Left forelimb (tissue), 1 donor: ENCODE data around the gene HAUS2.
"Not testable (repeated sequence)": the region's sequence is repeated elsewhere in the genome, so short reads cannot be mapped to it uniquely, and the experiment has no call there.

Source experiments
- DNase-seq: peaks from one replicate; pipeline ENCODE4 v3.0.0-alpha.2; 2018; ENCODE audit warnings: low spot score

The HAUS2 gene

GRCh38 chr15:42576040-42576594 is 27.5 kb downstream of the HAUS2 start:
- DNase-seq: no peak

DNA sequence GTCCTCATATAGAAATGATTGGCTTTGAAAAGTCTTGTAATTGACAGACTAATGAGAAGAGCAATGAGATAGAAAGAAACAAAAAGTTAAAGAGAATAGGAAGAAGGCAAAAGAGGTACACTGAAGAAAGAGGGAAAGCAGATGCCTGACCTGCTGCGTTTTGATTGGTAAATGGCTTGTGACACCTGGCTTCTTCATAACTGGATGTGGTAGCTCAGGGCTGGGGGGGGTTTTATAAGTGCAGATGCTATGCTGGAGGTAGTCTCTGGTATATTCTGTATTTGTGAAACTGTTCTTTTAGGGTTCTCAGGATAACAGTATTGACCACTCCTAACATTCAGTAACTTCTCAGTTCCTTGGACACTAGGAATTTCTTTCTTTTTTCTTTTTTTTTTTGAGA is 28.1 kb downstream of the HAUS2 start:
- no peak for DNase-seq

DNA sequence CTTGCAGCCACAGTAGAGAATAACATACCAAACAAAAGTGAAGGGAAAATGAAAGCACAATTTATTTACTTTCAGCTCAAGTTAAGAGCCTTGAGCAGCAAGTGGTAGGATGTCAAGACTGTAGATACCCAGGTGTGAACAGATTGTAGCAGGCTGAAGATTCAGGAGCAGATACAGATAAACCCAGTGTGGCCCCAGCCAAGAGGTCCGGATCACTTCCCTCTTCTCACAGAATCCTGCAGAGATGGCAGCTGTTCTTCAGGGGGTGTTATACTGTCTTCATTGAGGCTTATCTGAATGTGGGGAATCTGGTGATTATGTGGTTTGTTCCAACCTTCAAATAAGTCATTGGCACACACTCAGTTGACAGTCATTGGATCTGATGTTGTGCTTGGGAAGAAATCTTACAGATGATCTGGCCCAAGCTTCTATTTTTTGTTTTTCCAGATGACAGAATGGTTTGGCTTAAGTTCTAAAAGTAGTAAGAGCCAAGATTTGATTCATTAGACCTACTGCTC is 28.9 kb downstream of the HAUS2 start:
- no peak for DNase-seq

DNA sequence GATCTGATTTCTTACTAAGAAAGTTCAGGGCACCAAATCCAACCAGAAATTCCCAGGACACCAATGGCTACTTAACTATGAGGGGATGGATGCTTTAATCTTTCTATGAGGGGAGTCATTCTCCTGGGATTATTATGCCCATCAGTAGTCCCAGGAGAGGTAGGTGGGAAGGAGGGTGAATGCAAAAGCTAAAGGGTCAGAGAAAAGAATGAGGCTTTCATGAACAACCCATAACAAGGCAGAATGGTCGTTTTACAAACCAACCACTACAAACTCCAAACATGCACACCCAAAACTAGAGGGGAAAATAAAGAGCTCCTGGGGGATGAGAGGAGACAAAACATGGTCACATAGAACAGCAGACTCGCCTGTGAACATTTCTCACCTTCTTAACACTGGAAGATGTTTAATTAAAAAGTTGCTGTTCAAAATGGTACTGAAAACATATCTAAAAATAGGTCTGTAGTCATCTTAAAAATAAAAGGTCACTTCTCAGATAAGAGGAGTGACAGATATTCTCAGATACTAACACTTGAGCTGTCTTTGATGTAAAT is 30.4 kb downstream of the HAUS2 start:
- DNase-seq: no peak

DNA sequence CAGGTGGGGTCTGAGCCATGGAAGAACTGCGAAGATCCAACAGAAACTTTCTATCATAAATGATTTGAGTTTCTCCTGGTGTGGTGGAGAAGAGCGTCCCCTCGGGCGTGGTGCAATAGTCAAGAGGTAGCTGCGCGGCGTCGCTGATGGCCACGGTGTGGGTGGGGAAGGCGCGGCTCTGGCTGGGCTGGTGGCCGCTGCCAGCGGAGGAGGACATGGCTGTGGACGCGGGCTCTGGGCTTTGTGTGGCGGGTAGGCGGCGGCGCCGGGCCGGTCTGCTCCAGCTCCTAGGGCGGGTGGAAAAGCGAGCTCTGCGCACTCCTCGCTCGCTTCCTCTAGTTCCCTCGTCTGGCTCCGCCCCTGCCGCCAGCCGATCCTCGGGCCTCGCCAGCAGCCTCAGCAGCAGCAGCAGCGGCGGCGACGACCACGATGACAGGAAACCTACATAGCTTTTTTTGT is 32.7 kb downstream of the HAUS2 start:
- peak; percentile 91 for DNase-seq

DNA sequence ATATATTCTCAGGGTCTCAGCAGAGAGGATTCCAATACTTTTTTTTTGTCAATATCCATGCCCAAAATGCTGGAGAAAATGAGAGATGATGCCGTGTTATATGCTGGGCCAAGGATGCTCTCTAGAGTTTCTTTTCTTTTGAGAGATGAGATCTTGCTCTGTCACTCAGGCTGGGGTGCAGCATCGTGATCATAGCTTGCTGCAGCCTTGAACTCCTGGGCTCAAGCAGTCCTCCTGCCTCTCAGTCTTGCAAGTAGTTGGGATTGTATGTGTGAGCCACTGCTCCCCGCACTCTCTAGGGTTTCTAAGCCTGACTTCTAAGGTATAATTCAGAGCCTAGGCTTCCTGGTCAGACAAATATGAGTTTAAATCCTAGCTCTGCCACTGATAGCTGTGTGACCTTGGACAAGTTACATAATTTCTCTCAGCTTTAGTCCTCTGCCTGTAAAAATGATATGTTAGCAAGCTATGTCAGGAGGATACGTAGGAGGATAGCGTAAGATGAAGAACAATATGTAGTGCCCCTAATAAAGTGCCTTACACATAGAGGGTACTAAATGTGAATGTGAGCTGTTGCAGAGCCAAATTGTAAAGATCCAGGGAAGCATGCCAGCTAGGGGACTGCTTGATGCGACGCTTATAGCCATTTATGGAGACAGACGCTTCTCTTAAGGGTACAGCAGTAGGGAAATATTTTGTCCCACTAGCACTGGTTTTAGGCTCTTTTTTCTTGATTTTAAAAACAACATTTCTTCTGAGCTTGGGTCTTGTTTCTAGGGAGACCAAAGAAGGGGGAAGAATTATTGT is 34.1 kb downstream of the HAUS2 start:
- DNase-seq: no peak

DNA sequence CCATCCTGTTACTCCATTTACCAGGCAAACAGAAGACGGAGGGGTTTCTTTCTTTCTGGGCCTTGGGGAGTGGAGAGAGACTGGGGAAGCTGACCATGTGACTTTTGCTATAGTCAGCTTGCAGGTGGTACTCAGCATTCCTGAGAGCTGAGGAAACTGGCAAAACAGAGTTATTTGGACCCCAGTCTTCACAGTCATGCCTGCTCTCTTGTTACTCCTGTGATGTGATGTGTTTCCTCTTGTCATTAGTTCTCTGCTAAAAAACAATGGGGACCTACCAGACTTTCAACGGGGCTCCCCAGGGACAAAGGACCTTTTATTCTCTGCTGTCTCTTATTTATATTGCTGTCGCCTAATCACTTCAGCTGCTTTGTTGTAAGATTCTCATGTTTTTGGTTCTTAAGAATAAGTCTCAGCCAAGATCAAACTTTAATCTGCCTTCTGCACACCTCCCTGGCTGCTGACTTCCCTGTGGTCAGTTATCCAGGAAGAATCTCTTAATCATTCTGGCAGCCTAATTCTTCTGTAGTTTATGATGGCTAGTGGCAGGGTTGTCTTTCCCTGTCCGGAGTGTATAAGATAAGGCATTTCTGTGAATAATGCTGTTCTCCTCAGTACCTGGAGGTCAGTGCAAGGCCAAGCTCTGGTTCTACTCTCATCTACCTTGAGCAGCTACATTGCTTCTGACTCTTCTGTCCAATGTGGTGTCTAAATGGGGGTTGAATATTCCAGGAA is 35.6 kb downstream of the HAUS2 start:
- no peak for DNase-seq

DNA sequence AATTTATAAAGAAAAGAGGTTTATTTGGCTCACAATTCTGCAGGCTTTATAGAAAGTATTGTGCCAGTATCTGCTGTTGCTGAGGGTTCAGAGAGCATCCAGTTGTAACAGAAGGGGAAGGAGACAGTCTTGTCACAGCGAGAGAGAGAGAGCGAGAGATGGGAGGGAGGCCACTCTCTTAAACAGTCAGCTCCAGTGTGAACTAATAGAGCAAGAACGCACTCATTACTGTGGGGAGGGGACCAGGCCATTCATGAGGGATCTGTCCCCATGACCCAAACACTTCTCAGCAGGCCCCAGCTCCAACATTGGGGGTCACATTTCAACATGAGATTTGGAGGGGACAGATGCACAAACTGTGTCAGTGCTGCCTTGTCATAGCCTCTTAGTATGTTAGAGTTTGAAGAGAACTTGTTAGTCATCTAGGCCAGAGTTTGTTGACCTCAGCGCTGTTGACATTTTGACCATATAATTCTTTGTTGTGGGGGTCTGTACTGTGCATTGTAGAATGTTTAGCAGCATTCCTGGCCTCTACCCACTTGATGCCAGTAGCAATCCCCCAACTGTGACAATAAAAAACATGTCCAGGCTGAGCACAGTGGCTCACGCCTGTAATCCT is 42.1 kb downstream of the HAUS2 start:
- DNase-seq: no peak

DNA sequence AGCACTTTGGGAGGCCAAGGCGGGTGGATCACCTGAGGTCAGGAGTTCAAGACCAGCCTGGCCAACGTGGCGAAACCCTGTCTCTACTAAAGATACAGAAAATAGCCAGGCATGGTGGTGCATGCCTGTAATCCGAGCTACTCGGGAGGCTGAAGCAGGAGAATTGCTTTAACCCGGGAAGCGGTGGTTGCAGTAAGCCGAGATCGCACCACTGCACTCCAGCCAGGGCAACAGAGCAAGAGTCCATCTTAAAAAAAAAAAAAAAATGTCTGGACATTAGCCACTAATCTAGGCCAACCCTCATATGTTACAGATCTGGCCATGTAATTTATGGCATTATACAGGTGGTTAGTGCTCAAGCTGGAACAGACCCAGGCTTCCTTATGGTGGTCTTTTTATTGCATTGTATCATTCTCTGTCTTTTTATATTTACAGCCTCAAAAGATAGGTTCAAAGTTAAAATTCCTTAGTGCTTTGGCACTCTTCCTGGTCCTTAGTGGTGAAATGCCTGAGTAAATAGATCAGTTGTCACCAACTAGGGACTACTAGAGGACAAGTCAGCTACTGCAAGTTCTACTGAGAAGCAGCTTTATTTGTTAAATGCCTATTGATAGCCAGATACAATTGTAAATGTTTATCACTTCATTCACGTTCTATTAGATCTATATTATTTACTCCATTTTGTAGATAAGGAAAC is 42.7 kb downstream of the HAUS2 start:
- DNase-seq: no peak

- DNase-seq: no peak
Measured at GRCh38 chr15:42592716-42593115, 44.1 kb downstream of the HAUS2 start.

DNA sequence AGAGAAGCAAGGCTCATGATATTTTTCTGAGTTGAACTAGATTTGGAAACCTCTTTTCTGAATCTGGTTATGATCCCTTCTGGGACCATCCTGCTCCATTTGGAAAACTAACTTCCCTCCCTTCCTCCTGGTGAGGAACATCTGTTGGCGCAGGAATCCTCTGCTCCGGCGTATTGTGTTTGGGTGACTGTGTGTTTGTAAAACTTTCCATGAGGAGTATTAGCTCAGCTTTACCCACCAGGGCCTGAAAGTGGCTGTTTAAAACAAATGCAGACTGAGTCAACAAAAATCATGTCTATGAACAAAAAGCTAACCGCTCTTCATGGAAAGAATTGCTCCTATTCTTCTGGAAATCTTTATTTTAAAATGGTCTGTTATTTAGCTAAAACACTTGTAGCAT is 44.5 kb downstream of the HAUS2 start:
- DNase-seq: no peak

DNA sequence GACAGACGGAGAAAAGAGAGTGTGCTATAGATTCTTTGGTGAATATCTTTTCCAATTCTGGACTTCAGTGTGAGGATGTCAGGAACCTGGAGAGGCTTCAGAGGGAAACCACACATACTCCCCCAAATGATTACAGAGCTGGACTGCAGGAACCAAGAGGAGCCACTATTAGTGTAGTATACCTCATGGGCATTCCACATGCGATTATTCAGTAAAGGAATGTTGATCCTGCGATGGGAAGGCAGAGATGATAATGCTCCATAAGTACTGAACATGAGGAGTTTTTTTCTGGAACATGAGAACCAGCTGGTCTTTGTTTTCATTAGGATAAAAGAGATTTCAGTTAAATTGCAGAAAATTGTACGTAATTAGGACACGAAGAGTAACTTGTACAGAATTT is 45.5 kb downstream of the HAUS2 start:
- DNase-seq: no peak

GRCh38 chr15:42595626-42596240 is 47.1 kb downstream of the HAUS2 start:
- DNase-seq: no peak

DNA sequence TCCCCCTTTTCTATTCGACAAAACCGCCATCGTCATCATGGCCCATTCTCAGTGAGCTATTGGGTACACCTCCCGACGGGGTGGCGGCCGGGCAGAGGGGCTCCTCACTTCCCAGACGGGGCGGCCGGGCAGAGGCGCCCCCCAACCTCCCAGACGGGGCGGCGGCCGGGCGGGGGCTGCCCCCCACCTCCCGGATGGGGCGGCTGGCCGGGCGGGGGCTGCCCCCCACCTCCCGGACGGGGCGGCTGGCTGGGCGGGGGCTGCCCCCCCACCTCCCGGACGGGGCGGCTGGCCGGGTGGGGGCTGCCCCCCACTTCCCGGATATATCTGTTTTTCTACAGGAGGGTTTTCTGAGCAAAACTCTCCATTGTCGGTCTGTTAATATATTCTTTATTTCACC is 52.7 kb downstream of the HAUS2 start:
- not testable (repeated sequence) for DNase-seq

DNA sequence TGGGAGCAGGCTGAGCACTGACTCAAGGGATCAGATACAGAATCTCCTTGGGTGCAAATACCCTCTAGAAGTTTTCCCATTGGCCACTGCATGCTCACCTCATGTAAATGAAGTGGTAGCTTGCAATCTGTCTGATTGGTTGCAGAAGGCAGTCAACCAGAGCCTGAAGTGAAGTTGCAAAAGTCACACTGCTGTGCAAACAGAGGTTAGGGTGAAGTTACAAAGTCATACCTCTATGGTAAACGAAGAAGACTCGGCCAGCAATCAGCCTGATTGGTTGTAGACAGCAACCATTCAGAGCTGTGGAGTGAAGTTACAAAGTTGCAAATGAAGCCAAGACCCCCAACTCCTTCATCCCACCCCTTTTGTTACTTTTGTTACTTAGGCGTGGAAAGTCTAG is 53.9 kb downstream of the HAUS2 start:
- no peak for DNase-seq

DNA sequence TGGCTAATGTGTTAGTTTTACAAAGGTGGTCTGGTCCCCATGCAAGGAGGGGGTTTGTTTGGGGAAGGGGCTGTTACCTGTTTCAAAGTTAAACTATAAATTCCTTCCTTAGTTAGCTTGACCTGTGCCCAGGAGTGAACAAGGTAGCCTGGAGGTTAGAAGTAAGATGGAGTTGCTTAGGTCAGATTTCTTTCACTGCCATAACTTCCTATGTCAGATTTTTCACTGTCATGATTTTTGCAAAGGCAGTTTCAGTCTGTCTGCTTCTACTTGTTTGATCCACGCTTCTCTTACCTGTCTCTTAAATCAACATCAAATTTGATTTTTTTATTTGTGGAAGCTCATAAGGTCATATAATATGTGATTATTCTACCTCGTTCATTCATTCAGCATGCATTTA is 55.3 kb downstream of the HAUS2 start:
- DNase-seq: no peak

DNA sequence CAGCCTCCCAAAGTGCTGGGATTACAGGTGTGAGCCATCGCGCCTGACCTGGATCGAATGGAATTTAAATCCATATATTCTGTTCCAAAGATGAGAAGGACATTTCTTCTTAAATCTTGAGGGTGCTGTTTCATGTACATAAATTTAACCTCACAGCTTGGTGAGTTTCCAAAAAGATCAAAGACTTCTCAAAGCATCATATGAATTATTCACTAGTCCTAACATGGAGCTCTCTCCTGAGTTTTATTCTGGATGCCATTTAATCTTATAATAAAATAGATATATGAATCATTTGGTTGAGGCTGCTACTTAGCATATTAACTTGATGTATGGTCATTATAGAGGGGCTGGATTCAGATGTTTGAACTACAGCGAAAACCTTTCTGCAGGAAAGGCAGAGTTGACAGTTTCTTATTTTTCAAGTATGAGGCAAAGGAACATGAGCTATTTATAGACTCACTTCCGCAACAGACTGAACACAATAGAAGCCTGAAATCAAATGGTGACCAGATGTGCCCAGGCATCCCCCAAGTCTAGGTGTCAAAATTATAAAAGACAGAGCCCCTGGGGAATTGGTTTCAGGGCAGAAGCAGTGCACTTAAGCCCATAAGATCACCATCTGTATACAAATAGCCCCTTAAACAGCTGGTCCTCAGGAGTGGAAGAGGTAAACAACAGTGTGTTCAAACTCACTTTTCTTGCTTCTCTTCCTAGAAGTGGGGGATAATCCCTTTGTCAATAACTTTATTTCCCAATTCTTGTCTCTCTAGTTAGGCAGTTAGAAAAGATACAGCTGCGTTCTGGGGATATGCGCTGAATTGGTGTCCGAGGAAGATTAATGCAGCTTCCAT is 56.5 kb downstream of the HAUS2 start:
- DNase-seq: no peak

DNA sequence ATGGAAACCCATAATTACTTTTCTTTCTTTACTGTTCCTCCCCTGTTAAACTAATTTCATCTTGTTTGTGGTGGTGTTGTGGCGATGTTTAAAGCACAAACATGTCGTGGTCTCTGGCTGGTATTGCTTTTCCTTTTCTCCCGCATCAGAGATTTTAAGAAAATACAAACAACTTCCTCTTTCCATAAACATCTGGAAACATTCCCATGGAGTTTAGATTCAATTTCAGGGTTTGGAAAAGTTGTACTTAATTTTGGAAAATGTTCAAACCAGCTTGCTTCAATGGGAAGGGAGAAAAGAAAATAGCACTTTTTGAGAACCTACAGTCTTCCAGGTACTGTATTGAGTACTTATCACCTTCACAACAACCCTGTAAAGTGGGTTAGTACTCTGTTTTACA is 57.2 kb downstream of the HAUS2 start:
- DNase-seq: no peak

DNA sequence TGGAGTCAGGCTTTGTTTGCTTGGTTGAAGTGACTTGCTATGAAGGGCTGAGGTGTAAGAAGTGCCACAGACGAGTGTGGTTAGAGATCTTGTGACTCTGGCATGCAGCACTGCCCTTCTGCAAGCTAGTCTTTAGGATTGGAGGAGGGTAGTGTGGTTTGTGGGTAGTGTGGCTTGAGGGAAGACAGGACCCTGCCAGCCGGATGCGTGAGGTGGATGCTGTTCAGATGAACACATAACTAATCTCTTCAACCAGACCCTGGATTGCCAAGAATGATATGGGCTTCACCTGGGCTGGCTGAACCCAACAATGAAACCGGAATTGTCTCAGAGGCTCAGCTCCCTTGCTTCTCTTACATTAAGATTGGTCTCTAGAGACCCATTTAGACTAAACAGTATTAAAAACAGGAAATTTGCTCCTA is 59.5 kb downstream of the HAUS2 start:
- DNase-seq: no peak
